SU-DHL-6 (cell line): Measurements from ENCODE around the gene ZSCAN31.

ENCODE experiments used
- H2AFZ ChIP-seq: fragments of 200-600 bp; sonication (generic); 2 replicates; pipeline ENCODE4 v1.6.1; 2014; ENCODE audit warnings: low read depth, mild to moderate bottlenecking, moderate library complexity, mixed read lengths, antibody characterized with exemption, low read length; ENCODE audit not compliant: severe bottlenecking
- H3F3A ChIP-seq: fragments of 200-600 bp; shearing (Covaris generic); 2 replicates; pipeline ENCODE4 v1.6.0; 2016; ENCODE audit warnings: antibody characterized with exemption, mild to moderate bottlenecking; ENCODE audit not compliant: insufficient read depth
- H3K27ac ChIP-seq: fragments of 200-600 bp; sonication (generic); 2 replicates; pipeline ENCODE4 v1.5.1; 2016; ENCODE audit warnings: low read depth, mild to moderate bottlenecking, low read length, moderate library complexity, mixed read lengths
- H3K27me3 ChIP-seq: fragments of 200-600 bp; sonication (generic), shearing (Covaris generic); 2 replicates; pipeline ENCODE4 v1.6.0; 2014; ENCODE audit warnings: mild to moderate bottlenecking, low read length
- H3K36me3 ChIP-seq: fragments of 200-600 bp; sonication (generic); 2 replicates; pipeline ENCODE4 v1.6.1; 2014; ENCODE audit warnings: mild to moderate bottlenecking, low read length, mixed read lengths
- H3K4me2 ChIP-seq: fragments of 300-600, 200-600 bp; shearing (Covaris generic), sonication (generic); 2 replicates; pipeline ENCODE4 v1.6.0; 2014; ENCODE audit warnings: low read length, low read depth, mild to moderate bottlenecking; ENCODE audit not compliant: poor library complexity, severe bottlenecking
- H3K4me3 ChIP-seq: fragments of 200-600 bp; sonication (generic); 2 replicates; pipeline ENCODE4 v1.5.1; 2014; ENCODE audit warnings: antibody characterized with exemption, low read length, mild to moderate bottlenecking, mixed read lengths; ENCODE audit not compliant: insufficient read depth, poor library complexity, severe bottlenecking
- H3K79me2 ChIP-seq: fragments of 200-600 bp; sonication (generic); 2 replicates; pipeline ENCODE4 v1.6.1; 2014; ENCODE audit warnings: mild to moderate bottlenecking, low read length, moderate library complexity; ENCODE audit not compliant: insufficient read depth
- H3K9ac ChIP-seq: fragments of 200-600 bp; sonication (generic); 2 replicates; pipeline ENCODE4 v1.7.0; 2014; ENCODE audit warnings: mild to moderate bottlenecking, low read length
- H3K9me2 ChIP-seq: fragments of 200-600 bp; sonication (generic); replicated peaks from 2 replicates; pipeline ENCODE4 v1.6.1; 2014; ENCODE audit warnings: low read length; ENCODE audit not compliant: insufficient read depth
- H3K9me3 ChIP-seq: fragments of 200-600 bp; sonication (generic); 2 replicates; pipeline ENCODE4 v1.6.1; 2014; ENCODE audit warnings: low read length, mixed read lengths; ENCODE audit not compliant: insufficient read depth
- H4K20me1 ChIP-seq: fragments of 200-600 bp; sonication (generic); 2 replicates; pipeline ENCODE4 v1.6.1; 2014; ENCODE audit warnings: low read depth, mild to moderate bottlenecking, antibody characterized with exemption, low read length, moderate library complexity, mixed read lengths
- CTCF ChIP-seq: fragments of 200-600 bp; sonication (generic); IDR thresholded peaks from one replicate; pipeline ENCODE4 v1.5.1; 2017; ENCODE audit warnings: antibody characterized with exemption, mild to moderate bottlenecking, low read length, moderate library complexity; ENCODE audit not compliant: insufficient read depth, poor library complexity, severe bottlenecking
- EZH2phosphoT487 ChIP-seq: fragments of 200-600 bp; sonication (generic), shearing (Covaris generic); conservative IDR thresholded peaks from 2 replicates; pipeline ENCODE4 v1.6.1; 2018; ENCODE audit warnings: mild to moderate bottlenecking, antibody characterized with exemption, low read length, moderate library complexity, mixed read lengths

The ZSCAN31 gene

GRCh38 chr6:28330041-28330440, 5.9 kb downstream of the ZSCAN31 start:
- no peaks in the 10 kb centered on the region for H3K27me3 ChIP-seq
- H3K36me3 ChIP-seq, result no peaks in the 10 kb centered on the region
- H3K9ac ChIP-seq, result no peak overlapping the region
- H3K9me2 ChIP-seq, result no peaks in the 10 kb centered on the region
- no peak overlapping the region for H3K4me3 ChIP-seq
- no peaks in the 10 kb centered on the region for H3K79me2 ChIP-seq
- no peak overlapping the region for H3K27ac ChIP-seq
- peaks cover under 1% of the 10 kb centered on the region; the same call in 1 of the 2 replicates for H3F3A ChIP-seq
- peaks cover 30% of the 10 kb centered on the region for H3K9me3 ChIP-seq
- H4K20me1 ChIP-seq, result no peaks in the 10 kb centered on the region
- TF ChIP-seq CTCF, result no peak
- no peak overlapping the region for H3K4me2 ChIP-seq
- H2AFZ ChIP-seq, result no peak overlapping the region

- no peak overlapping the region for H3K4me3 ChIP-seq
- H3K9me2 ChIP-seq, result no peaks in the 10 kb centered on the region
- no peaks in the 10 kb centered on the region for H3K36me3 ChIP-seq
Measured at GRCh38 chr6:28326371-28326948, 9.5 kb downstream of the ZSCAN31 start.

GRCh38 chr6:28323813-28324424, 12.0 kb downstream of the ZSCAN31 start:
- Histone ChIP-seq H3K4me3 (no peak overlapping the region), H3K9ac (no peak overlapping the region), H3K9me2 (no peaks in the 10 kb centered on the region), H3K27ac (no peak overlapping the region), H3K36me3 (no peaks in the 10 kb centered on the region), H3F3A (no peaks in the 10 kb centered on the region), H3K79me2 (no peaks in the 10 kb centered on the region), H3K9me3 (peaks cover 31% of the 10 kb centered on the region), H3K4me2 (no peak overlapping the region), H4K20me1 (no peaks in the 10 kb centered on the region), H3K27me3 (no peaks in the 10 kb centered on the region), H2AFZ (no peak overlapping the region)
- TF ChIP-seq CTCF (no peak), EZH2phosphoT487 (no peak)

More at GRCh38 chr6:28326371-28326948, 9.5 kb downstream of the ZSCAN31 start:
- Histone ChIP-seq H4K20me1 (no peaks in the 10 kb centered on the region), H3K9me3 (peaks cover 32% of the 10 kb centered on the region), H3F3A (no peaks in the 10 kb centered on the region), H3K79me2 (no peaks in the 10 kb centered on the region), H3K4me2 (no peak overlapping the region), H3K27me3 (no peaks in the 10 kb centered on the region), H3K9ac (no peak overlapping the region), H2AFZ (no peak overlapping the region), H3K27ac (no peak overlapping the region)
- TF ChIP-seq CTCF (no peak), EZH2phosphoT487 (no peak)
